ENCODE results near the gene FSTL5. TPM values are rescaled to one million over a fixed set of nuclear protein-coding genes. Genes with fewer than 3 reads are reported as not detected.

The FSTL5 gene
- total RNA-seq, 1 donor from 2014 or later, result not detected

GRCh38 chr4:161336016-161336530 is 827.7 kb downstream of the FSTL5 start:
- intact Hi-C loops (cut with DNase I), result no loop called here
- ATAC-seq (no peak), DNase-seq (ENCODE audit: missing footprints) (no peak)
